ENCODE data around the gene PDHX.

Gene PDHX

DNA sequence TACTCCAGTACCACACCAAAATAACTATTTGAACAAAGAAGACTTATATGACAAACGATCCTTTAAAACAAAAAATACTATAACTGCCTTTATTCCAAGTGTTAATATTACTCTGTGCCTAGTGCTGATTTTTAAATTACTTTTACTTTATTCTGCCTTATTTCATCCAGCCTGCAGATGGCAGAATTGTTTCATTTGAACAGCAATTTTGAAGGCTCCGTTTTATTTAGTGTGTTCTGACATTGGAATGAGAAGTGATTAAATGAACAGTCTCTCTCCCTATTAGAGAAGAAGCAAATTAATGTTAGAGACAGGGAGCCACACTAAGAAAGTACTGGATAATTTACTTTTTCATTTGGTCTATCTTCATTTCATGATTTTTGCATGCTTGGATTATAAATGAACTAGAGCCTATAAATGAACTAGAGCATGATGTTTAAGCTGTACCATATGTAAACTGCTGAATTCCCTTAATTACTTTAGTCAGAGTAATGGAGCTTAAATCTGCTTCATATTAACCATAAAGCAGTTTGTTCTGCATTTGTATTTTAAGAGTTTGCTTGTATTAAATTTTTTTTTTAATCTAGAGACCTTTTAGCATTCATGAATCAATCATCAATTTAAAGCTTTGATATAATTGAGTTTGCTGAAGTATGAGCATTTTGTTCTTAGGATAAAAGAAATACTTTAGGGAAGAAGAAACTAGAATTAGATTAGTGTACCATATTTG lies 9.8 kb downstream of the PDHX start:
- H3K27me3 ChIP-seq (ENCODE audit: insufficient read depth, low read length, poor library complexity, severe bottlenecking), result no peaks in the 10 kb centered on the region
- peak overlapping the region; percentile 0 for H3K4me3 ChIP-seq (ENCODE audit: low read length, poor library complexity, severe bottlenecking)
- no peaks in the 10 kb centered on the region for H3K36me3 ChIP-seq (ENCODE audit: insufficient read depth, low read length)
- H3K9ac ChIP-seq (ENCODE audit: low read depth, low read length, poor library complexity, severe bottlenecking), result no peak overlapping the region
- no peaks in the 10 kb centered on the region for H3F3A ChIP-seq (ENCODE audit: low read depth)
- H3K4me2 ChIP-seq (ENCODE audit: low read depth, low read length, poor library complexity, severe bottlenecking), result peak overlapping the region; percentile 49
- no peaks in the 10 kb centered on the region for H3K9me2 ChIP-seq (replicated peaks; ENCODE audit: low read depth, low read length)
- peaks cover 3% of the 10 kb centered on the region for H4K20me1 ChIP-seq (ENCODE audit: insufficient read depth, low read length, poor library complexity, severe bottlenecking)
- TF ChIP-seq EZH2phosphoT487 (IDR thresholded peaks at IDR 0.05; ENCODE audit: borderline replicate concordance), result no peak
- TF ChIP-seq, protein P1, sequence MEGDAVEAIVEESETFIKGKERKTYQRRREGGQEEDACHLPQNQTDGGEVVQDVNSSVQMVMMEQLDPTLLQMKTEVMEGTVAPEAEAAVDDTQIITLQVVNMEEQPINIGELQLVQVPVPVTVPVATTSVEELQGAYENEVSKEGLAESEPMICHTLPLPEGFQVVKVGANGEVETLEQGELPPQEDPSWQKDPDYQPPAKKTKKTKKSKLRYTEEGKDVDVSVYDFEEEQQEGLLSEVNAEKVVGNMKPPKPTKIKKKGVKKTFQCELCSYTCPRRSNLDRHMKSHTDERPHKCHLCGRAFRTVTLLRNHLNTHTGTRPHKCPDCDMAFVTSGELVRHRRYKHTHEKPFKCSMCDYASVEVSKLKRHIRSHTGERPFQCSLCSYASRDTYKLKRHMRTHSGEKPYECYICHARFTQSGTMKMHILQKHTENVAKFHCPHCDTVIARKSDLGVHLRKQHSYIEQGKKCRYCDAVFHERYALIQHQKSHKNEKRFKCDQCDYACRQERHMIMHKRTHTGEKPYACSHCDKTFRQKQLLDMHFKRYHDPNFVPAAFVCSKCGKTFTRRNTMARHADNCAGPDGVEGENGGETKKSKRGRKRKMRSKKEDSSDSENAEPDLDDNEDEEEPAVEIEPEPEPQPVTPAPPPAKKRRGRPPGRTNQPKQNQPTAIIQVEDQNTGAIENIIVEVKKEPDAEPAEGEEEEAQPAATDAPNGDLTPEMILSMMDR (conservative IDR thresholded peaks at IDR 0.05; ENCODE audit: low read length), result peak; percentile 90
- peaks cover 48% of the 10 kb centered on the region for H3K4me1 ChIP-seq (ENCODE audit: insufficient read depth, low read length, poor library complexity, severe bottlenecking)
- no peaks in the 10 kb centered on the region for H3K9me3 ChIP-seq (ENCODE audit: insufficient read depth, low read depth, low read length)
- peaks cover 76% of the 10 kb centered on the region for H3K79me2 ChIP-seq (ENCODE audit: insufficient read depth, low read length)
- H2AFZ ChIP-seq (ENCODE audit: low read length), result no peak overlapping the region

DNA sequence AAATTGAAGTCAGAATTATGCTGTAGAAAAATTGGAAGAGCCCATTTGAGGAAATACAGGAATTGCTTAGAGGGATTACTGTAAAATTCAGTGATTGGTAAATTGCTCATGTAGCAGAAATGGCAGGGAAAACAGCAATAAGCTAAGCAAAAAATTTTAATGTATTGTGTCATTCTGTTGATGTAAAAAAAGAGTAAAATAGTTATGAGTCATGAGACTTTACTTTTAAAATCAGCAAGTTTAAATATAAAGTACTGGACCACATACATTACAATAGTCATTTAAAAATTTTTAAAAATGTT lies 10.4 kb downstream of the PDHX start:
- no peak overlapping the region for H2AFZ ChIP-seq (ENCODE audit: low read length)
- peaks cover 76% of the 10 kb centered on the region for H3K79me2 ChIP-seq (ENCODE audit: insufficient read depth, low read length)
- no peaks in the 10 kb centered on the region for H3K27me3 ChIP-seq (ENCODE audit: insufficient read depth, low read length, poor library complexity, severe bottlenecking)
- H3K4me2 ChIP-seq (ENCODE audit: low read depth, low read length, poor library complexity, severe bottlenecking), result peak overlapping the region; percentile 49
- no peaks in the 10 kb centered on the region for H3K9me3 ChIP-seq (ENCODE audit: insufficient read depth, low read depth, low read length)
- peak overlapping the region; percentile 0 for H3K4me3 ChIP-seq (ENCODE audit: low read length, poor library complexity, severe bottlenecking)
- H3F3A ChIP-seq (ENCODE audit: low read depth), result no peaks in the 10 kb centered on the region
- H3K4me1 ChIP-seq (ENCODE audit: insufficient read depth, low read length, poor library complexity, severe bottlenecking), result peaks cover 45% of the 10 kb centered on the region
- no peaks in the 10 kb centered on the region for H3K9me2 ChIP-seq (replicated peaks; ENCODE audit: low read depth, low read length)
- no peak overlapping the region for H3K9ac ChIP-seq (ENCODE audit: low read depth, low read length, poor library complexity, severe bottlenecking)
- TF ChIP-seq, protein P1 (conservative IDR thresholded peaks at IDR 0.05; ENCODE audit: low read length), result no peak
- TF ChIP-seq EZH2phosphoT487 (IDR thresholded peaks at IDR 0.05; ENCODE audit: borderline replicate concordance), result no peak
- no peaks in the 10 kb centered on the region for H3K36me3 ChIP-seq (ENCODE audit: insufficient read depth, low read length)
- peaks cover 3% of the 10 kb centered on the region for H4K20me1 ChIP-seq (ENCODE audit: insufficient read depth, low read length, poor library complexity, severe bottlenecking)

DNA sequence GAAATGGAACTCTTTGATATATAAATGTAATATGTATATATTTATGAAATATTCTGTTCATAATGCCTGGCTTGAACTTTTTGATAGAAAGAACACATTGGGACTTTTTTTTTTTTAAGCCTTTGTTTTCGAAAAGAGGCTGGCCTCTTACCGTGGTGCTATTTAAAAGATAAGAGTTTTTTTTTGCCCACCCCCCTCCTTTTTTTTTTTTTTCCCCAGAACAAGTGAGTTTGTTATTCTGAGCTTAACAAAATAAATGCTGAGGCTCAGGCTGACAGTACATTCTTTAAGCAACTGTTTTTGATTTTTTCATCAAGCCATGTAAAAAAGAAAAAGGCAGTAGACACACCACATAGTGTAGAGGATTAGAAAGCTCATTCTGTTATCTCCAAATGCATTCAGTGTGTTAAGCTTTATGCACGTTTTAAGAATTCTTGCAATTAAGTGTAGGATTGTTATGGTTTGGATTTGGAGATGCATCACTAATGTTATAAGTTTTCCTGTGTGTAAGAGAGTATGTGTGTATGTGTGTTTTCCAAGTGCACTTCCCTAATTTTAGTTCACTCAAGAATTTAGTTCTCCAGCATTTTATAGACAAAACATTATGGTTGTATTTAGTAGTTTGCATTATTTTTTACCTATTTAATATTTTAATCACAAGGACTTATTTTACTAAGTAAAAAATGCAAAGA lies 12.0 kb downstream of the PDHX start:
- peaks cover 61% of the 10 kb centered on the region for H3K79me2 ChIP-seq (ENCODE audit: insufficient read depth, low read length)
- TF ChIP-seq, protein P1 (conservative IDR thresholded peaks at IDR 0.05; ENCODE audit: low read length), result no peak
- no peak for TF ChIP-seq EZH2phosphoT487 (IDR thresholded peaks at IDR 0.05; ENCODE audit: borderline replicate concordance)

More for the DNA sequence above, 12.0 kb downstream of the PDHX start:
- Histone ChIP-seq H3K9me3 (ENCODE audit: insufficient read depth, low read depth, low read length) (no peaks in the 10 kb centered on the region), H3K9me2 (replicated peaks; ENCODE audit: low read depth, low read length) (no peaks in the 10 kb centered on the region), H2AFZ (ENCODE audit: low read length) (no peak overlapping the region), H3K4me1 (ENCODE audit: insufficient read depth, low read length, poor library complexity, severe bottlenecking) (peaks cover 31% of the 10 kb centered on the region), H3K9ac (ENCODE audit: low read depth, low read length, poor library complexity, severe bottlenecking) (no peak overlapping the region), H4K20me1 (ENCODE audit: insufficient read depth, low read length, poor library complexity, severe bottlenecking) (peaks cover 3% of the 10 kb centered on the region), H3F3A (ENCODE audit: low read depth) (no peaks in the 10 kb centered on the region), H3K4me3 (ENCODE audit: low read length, poor library complexity, severe bottlenecking) (no peak overlapping the region), H3K36me3 (ENCODE audit: insufficient read depth, low read length) (peaks cover 8% of the 10 kb centered on the region; the same call in 1 of the 2 replicates), H3K4me2 (ENCODE audit: low read depth, low read length, poor library complexity, severe bottlenecking) (peak overlapping the region; percentile 3), H3K27me3 (ENCODE audit: insufficient read depth, low read length, poor library complexity, severe bottlenecking) (no peaks in the 10 kb centered on the region)

Measured in Loucy (cell line).